MM.1S (cell line): ENCODE data around the gene RNF20.

Experiments
- DNase-seq: peaks from one replicate; pipeline ENCODE4 v3.0.0-alpha.2; 2015
- H2AFZ ChIP-seq: fragments of 300-600 bp; sonication (generic); 2 replicates; pipeline ENCODE4 v1.6.0; 2016; ENCODE audit warnings: antibody characterized with exemption, low read length
- H3F3A ChIP-seq: fragments of 300-600 bp; sonication (generic); 2 replicates; pipeline ENCODE4 v1.6.1; 2016; ENCODE audit warnings: mild to moderate bottlenecking, antibody characterized with exemption, low read length, moderate library complexity, mixed read lengths; ENCODE audit not compliant: insufficient read depth
- H3K27ac ChIP-seq: fragments of 300-600 bp; sonication (generic); 2 replicates; pipeline ENCODE4 v1.5.1; 2016; ENCODE audit warnings: mild to moderate bottlenecking, low read length
- H3K27me3 ChIP-seq: fragments of 300-600 bp; sonication (generic); replicated peaks from 2 replicates; pipeline ENCODE4 v1.6.0; 2016; ENCODE audit warnings: low read length; ENCODE audit not compliant: insufficient read depth
- H3K36me3 ChIP-seq: fragments of 300-600 bp; sonication (generic); replicated peaks from 2 replicates; pipeline ENCODE4 v1.6.1; 2016; ENCODE audit warnings: mild to moderate bottlenecking, low read length, mixed read lengths; ENCODE audit not compliant: insufficient read depth
- H3K4me1 ChIP-seq: fragments of 300-600 bp; sonication (generic); 2 replicates; pipeline ENCODE4 v1.6.1; 2016; ENCODE audit warnings: low read length, mixed read lengths
- H3K4me2 ChIP-seq: fragments of 300-600 bp; sonication (generic); 2 replicates; pipeline ENCODE4 v1.6.0; 2016; ENCODE audit warnings: low read depth, low read length
- H3K4me3 ChIP-seq: fragments of 300-600 bp; sonication (generic); 2 replicates; pipeline ENCODE4 v1.5.1; 2016; ENCODE audit warnings: low read length, mixed read lengths
- H3K79me2 ChIP-seq: fragments of 300-600 bp; sonication (generic); 2 replicates; pipeline ENCODE4 v1.6.1; 2016; ENCODE audit warnings: mixed run types, low read length, mixed read lengths
- H3K9ac ChIP-seq: fragments of 300-600 bp; sonication (generic); 2 replicates; pipeline ENCODE4 v1.6.1; 2016; ENCODE audit warnings: low read length, mixed read lengths
- H3K9me2 ChIP-seq: fragments of 300-600 bp; sonication (generic); replicated peaks from 2 replicates; pipeline ENCODE4 v1.6.1; 2016; ENCODE audit warnings: mild to moderate bottlenecking, low read length, mixed read lengths; ENCODE audit not compliant: insufficient read depth
- H3K9me3 ChIP-seq: fragments of 300-600 bp; sonication (generic); replicated peaks from 2 replicates; pipeline ENCODE4 v1.6.1; 2016; ENCODE audit warnings: mild to moderate bottlenecking, low read length, mixed read lengths; ENCODE audit not compliant: insufficient read depth
- H4K20me1 ChIP-seq: fragments of 300-600 bp; sonication (generic); 2 replicates; pipeline ENCODE4 v1.6.1; 2016; ENCODE audit warnings: mild to moderate bottlenecking, low read length, moderate library complexity, mixed read lengths; ENCODE audit not compliant: insufficient read depth
- CTCF ChIP-seq: fragments of 300-600 bp; sonication (generic); IDR thresholded peaks from 2 replicates; pipeline ENCODE4 v1.5.1; 2016; ENCODE audit warnings: antibody characterized with exemption, low read length, mixed read lengths
- EZH2 ChIP-seq: fragments of 300-600 bp; sonication (generic); optimal IDR thresholded peaks from 2 replicates; pipeline ENCODE3; 2017; ENCODE audit warnings: low read depth, mild to moderate bottlenecking, antibody characterized with exemption, low read length, mixed read lengths
- EZH2phosphoT487 ChIP-seq: fragments of 300-600 bp; sonication (generic); IDR thresholded peaks from 2 replicates; pipeline ENCODE4 v1.6.1; 2018; ENCODE audit warnings: antibody characterized with exemption, low read length

RNF20 gene

GRCh38 chr9:101533334-101534204, at the start of gene RNF20:
TSS of gene RNF20 (plus strand) at chr9:101533853. CDS start at chr9:101535424, 1,571 bp downstream.
- H3F3A ChIP-seq, result peaks cover 9% of the 10 kb centered on the region
- no peaks in the 10 kb centered on the region for H3K9me2 ChIP-seq
- peak within 1 kb of the TSS; percentile 94 for H3K4me2 ChIP-seq
- peaks cover 10% of the 10 kb centered on the region; the same call in 1 of the 2 replicates for H3K4me1 ChIP-seq
- H3K9me3 ChIP-seq, result no peaks in the 10 kb centered on the region
- H3K79me2 ChIP-seq, result peaks cover 45% of the 10 kb centered on the region
- TF ChIP-seq EZH2, result no peak
- TF ChIP-seq EZH2phosphoT487, result no peak
- no peak for TF ChIP-seq CTCF
- peak within 1 kb of the TSS; percentile 80 for H3K27ac ChIP-seq
- no peaks in the 10 kb centered on the region for H3K27me3 ChIP-seq
- DNase-seq, result peak; percentile 99
- no peaks in the 10 kb centered on the region for H4K20me1 ChIP-seq
- peak within 1 kb of the TSS; percentile 95 for H3K4me3 ChIP-seq
- H3K9ac ChIP-seq, result peak within 1 kb of the TSS; percentile 83
- H2AFZ ChIP-seq, result peak within 1 kb of the TSS; percentile 99
- peaks cover 7% of the 10 kb centered on the region; the same call in 1 of the 2 replicates for H3K36me3 ChIP-seq

GRCh38 chr9:101484046-101484445, 49.6 kb upstream of the RNF20 start:
- no peak overlapping the region for H3K27ac ChIP-seq
- no peaks in the 10 kb centered on the region for H3F3A ChIP-seq
- no peaks in the 10 kb centered on the region for H3K9me2 ChIP-seq
- H2AFZ ChIP-seq, result no peak overlapping the region
- no peaks in the 10 kb centered on the region for H3K79me2 ChIP-seq
- no peak overlapping the region for H3K4me3 ChIP-seq
- no peaks in the 10 kb centered on the region for H4K20me1 ChIP-seq
- no peaks in the 10 kb centered on the region for H3K9me3 ChIP-seq
- DNase-seq, result no peak
- no peak overlapping the region for H3K9ac ChIP-seq
- no peaks in the 10 kb centered on the region for H3K36me3 ChIP-seq
- H3K4me2 ChIP-seq, result no peak overlapping the region
- H3K27me3 ChIP-seq, result no peaks in the 10 kb centered on the region
- H3K4me1 ChIP-seq, result no peaks in the 10 kb centered on the region
- no peak for TF ChIP-seq CTCF
- TF ChIP-seq EZH2phosphoT487, result no peak
- no peak for TF ChIP-seq EZH2

- no peak overlapping the region for H3K4me2 ChIP-seq
These were observed 47.5 kb upstream of the RNF20 start for GRCh38 chr9:101485924-101486692.

More at GRCh38 chr9:101485924-101486692, 47.5 kb upstream of the RNF20 start:
- no peaks in the 10 kb centered on the region for H3K27me3 ChIP-seq
- no peaks in the 10 kb centered on the region for H4K20me1 ChIP-seq
- H3K79me2 ChIP-seq, result no peaks in the 10 kb centered on the region
- H3K9me3 ChIP-seq, result no peaks in the 10 kb centered on the region
- DNase-seq, result no peak
- no peak overlapping the region for H2AFZ ChIP-seq
- H3K36me3 ChIP-seq, result no peaks in the 10 kb centered on the region
- no peak for TF ChIP-seq CTCF
- TF ChIP-seq EZH2, result no peak
- TF ChIP-seq EZH2phosphoT487, result no peak
- no peaks in the 10 kb centered on the region for H3F3A ChIP-seq
- no peak overlapping the region for H3K9ac ChIP-seq
- no peaks in the 10 kb centered on the region for H3K4me1 ChIP-seq
- H3K27ac ChIP-seq, result no peak overlapping the region
- H3K9me2 ChIP-seq, result no peaks in the 10 kb centered on the region
- H3K4me3 ChIP-seq, result no peak overlapping the region
